ENCODE data around the gene NCK1. TPM values are rescaled to one million over a fixed set of nuclear protein-coding genes. Genes with fewer than 3 reads are reported as not detected.
"Not testable (repeated sequence)": the region's sequence is repeated elsewhere in the genome, so short reads cannot be mapped to it uniquely, and the experiment has no call there.

NCK1 gene
- total RNA-seq, 1 donor from 2014 or later = 33.2 TPM

DNA sequence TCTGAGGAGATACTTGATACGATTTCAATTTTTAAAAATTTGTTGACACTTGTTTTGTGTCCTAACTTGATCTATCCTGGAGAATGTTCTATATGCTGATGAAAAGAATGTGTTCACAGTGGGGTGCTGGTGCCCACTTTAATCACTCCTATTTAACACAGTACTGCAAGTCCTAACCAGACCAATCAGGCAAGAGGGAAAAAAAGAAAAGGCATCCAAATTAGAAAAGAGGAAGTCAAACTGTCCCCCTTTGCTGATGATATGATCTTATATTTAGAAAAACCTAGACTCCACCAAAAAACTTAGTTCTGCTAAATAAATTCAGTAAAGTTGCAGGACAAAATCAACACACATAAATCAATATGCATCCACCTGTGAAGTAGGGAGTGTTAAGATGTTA lies 40.5 kb downstream of the NCK1 start:
- peaks cover 43% of the 10 kb centered on the region for H3K9me3 Mint-ChIP-seq
- peaks cover 60% of the 10 kb centered on the region for H3K4me1 Mint-ChIP-seq (ENCODE audit: low read depth)

DNA sequence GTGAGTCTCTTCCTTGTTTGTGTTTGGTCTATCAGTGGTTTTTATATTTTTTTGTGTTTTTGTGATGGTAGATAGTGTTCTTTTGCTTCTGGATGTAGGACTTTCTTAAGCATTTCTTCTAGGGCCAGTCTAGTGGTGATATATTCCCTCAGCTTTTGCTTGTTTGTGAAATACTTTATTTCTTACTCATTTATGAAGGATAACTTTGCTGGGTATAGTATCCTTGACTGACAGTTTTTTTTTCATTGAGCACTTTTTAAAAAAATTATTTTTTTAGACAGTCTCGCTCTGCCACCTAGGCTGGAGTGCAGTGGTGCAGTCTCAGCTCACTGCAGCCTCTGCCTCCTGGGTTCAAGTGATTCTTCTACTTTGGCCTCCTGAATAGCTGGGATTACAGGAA lies 41.9 kb downstream of the NCK1 start:
- intact Hi-C loops (cut with micrococcal nuclease) = no loop called here
- Mint-ChIP-seq H3K4me1 (ENCODE audit: low read depth) (peaks cover 66% of the 10 kb centered on the region), H3K4me3 (no peak overlapping the region), H3K27ac (no peak overlapping the region), H3K9me3 (peaks cover 43% of the 10 kb centered on the region), H3K27me3 (ENCODE audit: insufficient read depth) (no peaks in the 10 kb centered on the region), H3K36me3 (ENCODE audit: low read depth) (peaks cover 42% of the 10 kb centered on the region)
- DNase-seq (ENCODE audit: low spot score) = no peak

More for the DNA sequence above, 40.5 kb downstream of the NCK1 start:
- H3K27ac Mint-ChIP-seq; intact Hi-C loops (cut with micrococcal nuclease); H3K27me3 Mint-ChIP-seq (ENCODE audit: insufficient read depth); DNase-seq (ENCODE audit: low spot score); H3K4me3 Mint-ChIP-seq: not testable (repeated sequence)
- H3K36me3 Mint-ChIP-seq (ENCODE audit: low read depth) = peaks cover 44% of the 10 kb centered on the region

DNA sequence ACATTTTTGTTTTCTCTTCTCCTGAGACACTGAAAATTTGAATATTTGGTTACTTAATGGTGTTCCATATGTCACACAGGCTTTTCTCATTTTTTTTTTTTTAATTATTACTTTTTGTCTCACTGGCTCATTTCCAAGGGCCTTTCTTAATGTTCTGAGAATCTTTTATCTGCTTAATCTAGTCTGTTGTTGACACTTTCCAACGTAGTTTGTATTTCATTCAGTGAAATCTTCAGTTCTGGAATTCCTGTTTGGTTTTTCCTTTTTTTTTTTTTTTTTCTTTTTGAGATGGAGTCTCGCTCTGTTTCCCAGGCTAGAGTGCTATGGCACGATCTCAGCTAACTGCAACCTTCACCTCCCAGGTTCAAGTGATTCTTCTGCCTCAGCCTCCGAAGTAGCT lies 42.7 kb downstream of the NCK1 start:
- Mint-ChIP-seq H3K4me1 (ENCODE audit: low read depth) (peaks cover 67% of the 10 kb centered on the region), H3K9me3 (peaks cover 43% of the 10 kb centered on the region), H3K27ac (no peak overlapping the region), H3K27me3 (ENCODE audit: insufficient read depth) (no peaks in the 10 kb centered on the region), H3K36me3 (ENCODE audit: low read depth) (peaks cover 38% of the 10 kb centered on the region), H3K4me3 (no peak overlapping the region)
- intact Hi-C loops (cut with micrococcal nuclease) = no loop called here
- no peak for DNase-seq (ENCODE audit: low spot score)

DNA sequence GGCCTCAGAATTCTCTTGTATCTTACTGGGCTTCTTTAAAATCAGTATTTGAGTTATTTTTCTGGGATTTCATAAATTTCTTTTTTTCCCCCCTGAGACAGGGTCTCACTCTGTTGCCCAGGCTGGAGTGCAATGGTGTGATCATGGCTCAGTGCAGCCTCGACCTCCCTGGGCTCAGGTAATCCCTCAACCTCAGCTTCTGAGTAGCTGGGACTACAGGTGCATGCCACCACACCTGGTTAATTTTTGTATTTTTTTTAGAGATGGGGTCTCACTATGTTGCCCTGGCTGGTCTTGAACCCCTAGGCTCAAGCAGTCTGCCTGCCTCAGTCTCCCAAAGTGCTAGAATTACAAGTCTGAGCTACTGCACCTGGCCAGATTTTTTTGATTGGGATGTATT lies 43.5 kb downstream of the NCK1 start:
- Mint-ChIP-seq H3K4me3 (no peak overlapping the region), H3K9me3 (peaks cover 36% of the 10 kb centered on the region), H3K27ac (no peak overlapping the region), H3K36me3 (ENCODE audit: low read depth) (peaks cover 30% of the 10 kb centered on the region), H3K27me3 (ENCODE audit: insufficient read depth) (no peaks in the 10 kb centered on the region), H3K4me1 (ENCODE audit: low read depth) (peaks cover 65% of the 10 kb centered on the region)
- no peak for DNase-seq (ENCODE audit: low spot score)
- intact Hi-C loops (cut with micrococcal nuclease) = no loop called here

DNA sequence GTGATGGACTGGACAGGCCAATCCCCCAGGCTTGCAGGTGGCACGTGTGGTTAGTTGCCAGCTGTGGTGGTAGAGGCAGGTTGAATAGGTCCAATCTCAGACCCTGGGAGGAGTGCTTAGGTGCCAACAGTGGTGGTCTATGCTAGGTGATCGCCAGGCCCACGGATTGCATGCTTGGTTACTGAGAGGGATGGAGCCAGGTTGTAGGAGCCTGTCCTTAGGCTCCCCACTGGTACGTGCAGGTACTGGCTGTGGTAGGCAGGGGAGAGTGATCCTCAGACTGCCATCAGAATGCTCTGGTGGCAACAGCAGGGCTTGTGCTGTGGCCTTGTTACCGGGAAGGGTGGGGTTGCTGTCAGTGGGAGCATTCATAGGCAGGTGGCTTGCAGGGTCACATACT lies 44.7 kb downstream of the NCK1 start:
- peaks cover 28% of the 10 kb centered on the region for H3K9me3 Mint-ChIP-seq
- intact Hi-C loops (cut with micrococcal nuclease) = no loop called here
- DNase-seq (ENCODE audit: low spot score) = no peak
- no peak overlapping the region for H3K4me3 Mint-ChIP-seq
- H3K36me3 Mint-ChIP-seq (ENCODE audit: low read depth) = peaks cover 28% of the 10 kb centered on the region
- no peaks in the 10 kb centered on the region for H3K27me3 Mint-ChIP-seq (ENCODE audit: insufficient read depth)
- peaks cover 53% of the 10 kb centered on the region for H3K4me1 Mint-ChIP-seq (ENCODE audit: low read depth)
- H3K27ac Mint-ChIP-seq = no peak overlapping the region

DNA sequence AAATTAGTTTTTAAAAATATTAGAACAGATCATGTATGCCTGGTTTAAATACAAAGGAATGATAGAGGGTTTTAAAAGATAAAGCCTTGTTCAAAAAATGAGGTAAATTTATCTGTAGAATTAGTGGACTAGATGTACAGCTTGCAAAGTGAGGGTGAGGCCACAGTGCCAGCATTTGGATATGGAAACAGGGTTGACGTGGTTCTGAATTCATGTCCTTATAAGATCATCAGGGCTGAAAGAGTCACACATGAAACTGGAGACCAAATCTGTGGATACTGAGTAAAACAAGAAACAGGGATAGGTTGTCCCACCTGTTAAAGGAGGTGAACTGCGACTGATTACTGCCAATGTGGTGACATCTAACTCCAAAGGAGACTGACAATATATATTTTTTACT lies 46.3 kb downstream of the NCK1 start:
- no peak overlapping the region for H3K4me3 Mint-ChIP-seq
- DNase-seq (ENCODE audit: low spot score) = no peak
- H3K9me3 Mint-ChIP-seq = peaks cover 17% of the 10 kb centered on the region
- intact Hi-C loops (cut with micrococcal nuclease) = no loop called here
- H3K36me3 Mint-ChIP-seq (ENCODE audit: low read depth) = peaks cover 22% of the 10 kb centered on the region
- H3K27me3 Mint-ChIP-seq (ENCODE audit: insufficient read depth) = no peaks in the 10 kb centered on the region
- peaks cover 58% of the 10 kb centered on the region for H3K4me1 Mint-ChIP-seq (ENCODE audit: low read depth)
- H3K27ac Mint-ChIP-seq = no peak overlapping the region

DNA sequence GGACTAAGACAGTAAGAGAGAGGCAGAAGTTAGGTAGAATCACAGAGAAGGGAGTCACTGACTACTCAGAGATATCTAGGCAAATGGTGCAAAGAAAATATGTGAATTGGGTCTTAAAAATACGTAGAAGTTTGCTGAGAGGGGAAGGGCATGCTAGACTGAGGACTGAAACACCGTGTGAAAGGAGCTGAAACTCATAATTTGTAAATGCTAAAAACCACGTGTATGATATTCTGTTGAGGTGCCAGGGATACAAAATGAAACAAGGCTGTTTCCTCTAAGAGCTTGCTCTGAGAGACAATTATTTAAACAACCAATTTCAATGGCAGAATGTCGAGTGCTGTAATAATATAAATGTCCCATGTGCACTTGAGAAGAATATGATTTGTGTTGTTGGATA lies 47.2 kb downstream of the NCK1 start:
- no peak for DNase-seq (ENCODE audit: low spot score)
- Mint-ChIP-seq H3K36me3 (ENCODE audit: low read depth) (peaks cover 18% of the 10 kb centered on the region), H3K9me3 (peaks cover 12% of the 10 kb centered on the region), H3K27me3 (ENCODE audit: insufficient read depth) (no peaks in the 10 kb centered on the region), H3K4me1 (ENCODE audit: low read depth) (peaks cover 63% of the 10 kb centered on the region), H3K4me3 (no peak overlapping the region), H3K27ac (no peak overlapping the region)
- intact Hi-C loops (cut with micrococcal nuclease) = no loop called here

DNA sequence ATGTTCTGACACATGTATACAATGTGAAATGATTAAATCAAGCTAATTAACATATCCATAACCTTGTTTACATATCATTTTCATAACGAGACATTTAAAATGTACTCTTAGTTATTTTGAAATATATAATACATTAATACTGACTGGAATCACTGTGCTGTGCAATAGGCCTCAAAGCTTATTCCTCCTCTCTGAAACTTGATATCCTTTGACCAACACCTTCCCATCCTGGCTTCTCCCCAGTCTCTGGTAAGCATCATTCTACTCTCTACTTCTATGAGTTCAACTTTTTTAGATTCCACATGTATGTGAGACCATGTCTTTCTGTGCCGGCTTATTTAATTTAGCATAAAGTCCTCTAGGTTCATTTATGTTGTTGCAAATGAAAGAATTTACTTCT lies 48.7 kb downstream of the NCK1 start:
- H3K9me3 Mint-ChIP-seq = peaks cover 9% of the 10 kb centered on the region
- intact Hi-C loops (cut with micrococcal nuclease) = no loop called here
- no peaks in the 10 kb centered on the region for H3K27me3 Mint-ChIP-seq (ENCODE audit: insufficient read depth)
- peaks cover 75% of the 10 kb centered on the region for H3K4me1 Mint-ChIP-seq (ENCODE audit: low read depth)
- H3K36me3 Mint-ChIP-seq (ENCODE audit: low read depth) = peaks cover 22% of the 10 kb centered on the region
- no peak overlapping the region for H3K27ac Mint-ChIP-seq
- DNase-seq (ENCODE audit: low spot score) = no peak
- H3K4me3 Mint-ChIP-seq = no peak overlapping the region

DNA sequence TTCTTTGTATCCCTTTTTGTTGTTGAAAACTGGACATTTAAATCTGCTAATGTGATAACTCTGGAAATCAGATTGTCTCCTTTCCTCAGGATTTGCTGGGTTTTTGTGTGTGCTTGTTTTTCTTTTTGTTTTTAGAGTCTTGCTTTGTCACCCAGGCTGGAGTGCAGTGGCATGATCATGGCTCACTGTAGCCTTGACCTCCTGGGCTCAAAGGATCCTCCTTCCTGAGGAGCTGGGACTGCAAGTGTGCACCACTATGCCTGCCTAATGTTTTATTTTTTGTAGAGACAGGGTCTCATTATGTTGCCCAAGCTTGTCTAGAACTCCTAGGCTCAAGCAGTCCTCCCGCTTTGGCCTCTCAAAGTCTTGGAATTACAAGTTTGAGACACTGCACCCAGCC lies 51.2 kb downstream of the NCK1 start:
- intact Hi-C loops (cut with micrococcal nuclease) = no loop called here
- Mint-ChIP-seq H3K9me3 (peaks cover 6% of the 10 kb centered on the region), H3K36me3 (ENCODE audit: low read depth) (peaks cover 25% of the 10 kb centered on the region), H3K27me3 (ENCODE audit: insufficient read depth) (no peaks in the 10 kb centered on the region), H3K27ac (no peak overlapping the region), H3K4me1 (ENCODE audit: low read depth) (peaks cover 71% of the 10 kb centered on the region), H3K4me3 (no peak overlapping the region)
- no peak for DNase-seq (ENCODE audit: low spot score)

DNA sequence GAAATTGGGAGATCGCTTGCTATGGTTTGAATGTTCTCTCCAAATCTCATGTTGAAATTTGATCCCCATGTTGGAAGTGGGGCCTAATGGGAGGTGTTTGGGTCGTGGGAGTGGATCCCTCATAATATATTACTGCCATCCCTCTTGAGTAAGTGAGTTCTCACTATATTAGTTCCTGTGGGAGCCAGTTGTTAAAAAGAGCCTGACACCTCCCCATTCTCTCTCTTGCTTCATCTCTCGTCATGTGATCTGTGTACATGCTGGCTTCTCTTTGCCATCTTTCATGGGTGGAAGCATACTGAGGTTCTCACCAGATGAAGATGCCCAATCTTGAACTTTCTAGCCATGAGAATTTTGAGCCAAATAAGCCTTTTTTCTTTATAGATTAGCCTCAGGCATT lies 52.7 kb downstream of the NCK1 start:
- H3K27ac Mint-ChIP-seq = no peak overlapping the region
- H3K27me3 Mint-ChIP-seq (ENCODE audit: insufficient read depth) = no peaks in the 10 kb centered on the region
- peaks cover 71% of the 10 kb centered on the region for H3K4me1 Mint-ChIP-seq (ENCODE audit: low read depth)
- peaks cover 28% of the 10 kb centered on the region for H3K36me3 Mint-ChIP-seq (ENCODE audit: low read depth)
- intact Hi-C loops (cut with micrococcal nuclease) = loop anchor here (5.0 kb wide), 1 partner anchor 97 kb away; the partner anchor contains the start of gene SLC35G2
- no peak overlapping the region for H3K4me3 Mint-ChIP-seq
- H3K9me3 Mint-ChIP-seq = peaks cover 6% of the 10 kb centered on the region
- DNase-seq (ENCODE audit: low spot score) = no peak

DNA sequence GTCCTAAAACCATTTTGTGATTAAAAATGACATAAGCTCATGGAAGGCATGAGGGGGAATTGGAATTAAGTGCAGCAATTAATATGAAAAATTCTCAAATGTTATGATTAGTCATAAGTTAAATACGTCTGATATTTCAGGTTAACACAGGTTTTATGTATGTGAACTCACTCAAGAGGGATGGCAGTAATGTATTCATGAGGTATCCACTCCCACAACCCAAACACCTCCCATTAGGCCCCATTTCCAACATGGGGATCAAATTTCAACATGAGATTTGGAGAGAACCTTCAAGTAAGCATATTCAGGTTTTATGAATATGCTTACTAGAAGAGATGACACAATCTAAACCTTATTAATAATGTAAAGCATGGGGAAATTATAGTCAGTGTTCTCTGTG lies 54.2 kb downstream of the NCK1 start:
- intact Hi-C loops (cut with micrococcal nuclease) = loop anchor here (5.0 kb wide), 1 partner anchor 99 kb away; the partner anchor contains the start of gene SLC35G2

DNA sequence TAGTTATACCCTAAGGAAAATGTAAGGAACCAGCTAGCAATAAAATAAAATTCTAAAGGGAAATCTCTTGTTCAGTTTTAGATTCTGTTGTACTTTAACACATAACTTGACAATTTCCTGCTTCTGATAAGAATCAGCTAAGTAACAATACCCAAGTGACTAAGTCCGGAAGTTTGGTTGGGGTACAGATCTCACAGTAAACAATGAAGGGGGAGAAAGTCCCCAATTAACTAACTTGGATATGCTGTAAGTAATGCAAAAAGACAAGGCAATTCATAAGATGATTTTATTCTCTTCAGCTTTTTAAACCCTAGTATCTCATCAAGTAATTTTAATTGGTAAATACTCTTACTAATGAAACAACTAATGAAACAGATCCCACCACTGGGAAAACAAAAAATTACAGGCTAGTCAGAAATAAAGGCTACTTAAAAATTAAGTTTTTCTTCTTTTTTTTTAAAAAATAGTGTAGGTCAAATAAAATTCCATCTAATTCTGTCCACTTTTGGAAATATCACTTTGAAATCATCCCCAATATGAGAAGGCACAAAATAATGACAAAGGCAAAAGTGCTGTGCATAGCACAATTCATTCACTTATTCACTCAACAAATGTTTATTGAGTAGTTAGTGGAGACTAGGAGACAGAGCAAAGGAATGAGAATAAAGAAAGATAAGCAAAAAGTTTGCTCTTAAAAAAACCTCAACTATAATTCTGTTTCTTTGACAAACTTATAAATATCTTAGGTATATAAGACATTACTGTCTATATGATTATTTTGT lies 58.0 kb downstream of the NCK1 start:
- intact Hi-C loops (cut with micrococcal nuclease) = loop anchor here (1.0 to 5.0 kb wide), 5 partner anchors 12 to 723 kb away; partner anchors contain the start of genes MSL2, NCK1, SLC35G2 and STAG1
- Mint-ChIP-seq H3K27ac (peak overlapping the region; percentile 72), H3K9me3 (no peaks in the 10 kb centered on the region), H3K4me1 (ENCODE audit: low read depth) (peaks cover 78% of the 10 kb centered on the region), H3K36me3 (ENCODE audit: low read depth) (peaks cover 21% of the 10 kb centered on the region), H3K4me3 (peak overlapping the region; percentile 35), H3K27me3 (ENCODE audit: insufficient read depth) (no peaks in the 10 kb centered on the region)
- peak; percentile 33 for DNase-seq (ENCODE audit: low spot score)

More for the DNA sequence above, 54.2 kb downstream of the NCK1 start:
- peaks cover 78% of the 10 kb centered on the region for H3K4me1 Mint-ChIP-seq (ENCODE audit: low read depth)
- H3K4me3 Mint-ChIP-seq = no peak overlapping the region
- no peak for DNase-seq (ENCODE audit: low spot score)
- H3K9me3 Mint-ChIP-seq = peaks cover 6% of the 10 kb centered on the region
- no peaks in the 10 kb centered on the region for H3K27me3 Mint-ChIP-seq (ENCODE audit: insufficient read depth)
- H3K36me3 Mint-ChIP-seq (ENCODE audit: low read depth) = peaks cover 28% of the 10 kb centered on the region
- no peak overlapping the region for H3K27ac Mint-ChIP-seq

DNA sequence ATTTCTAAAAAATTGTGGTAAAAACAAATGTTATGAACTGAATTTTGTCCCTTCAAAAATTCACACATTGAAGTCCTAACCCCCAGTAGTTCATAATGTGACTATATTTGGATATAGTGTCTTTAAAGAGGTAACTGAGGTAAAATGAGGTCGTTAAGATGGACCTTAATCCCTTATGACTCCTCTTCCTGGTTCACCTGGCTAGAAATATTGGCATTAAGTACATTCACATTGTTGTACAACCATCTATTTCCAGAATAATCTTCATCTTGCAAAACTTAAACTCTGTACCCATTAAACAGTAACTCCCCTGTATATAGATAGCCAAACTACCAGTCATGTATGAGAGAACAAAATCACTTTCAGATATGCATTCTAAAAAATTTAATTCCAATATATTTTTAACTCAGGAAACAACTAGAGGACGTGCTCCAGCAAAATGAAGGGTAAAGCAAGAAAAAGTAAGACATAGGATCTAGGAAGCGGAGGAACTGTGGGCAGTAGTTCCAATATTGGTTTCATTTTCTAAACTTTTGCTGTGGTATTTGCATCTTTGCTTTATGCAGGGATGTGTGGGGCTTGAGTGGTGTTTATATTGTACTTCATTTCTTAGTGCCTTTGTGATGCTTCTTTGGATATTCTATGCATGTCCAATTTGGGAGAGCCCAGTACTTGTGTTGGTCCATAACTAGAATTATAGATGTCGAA lies 59.0 kb downstream of the NCK1 start:
- Mint-ChIP-seq H3K27ac (peak overlapping the region; percentile 82), H3K27me3 (ENCODE audit: insufficient read depth) (no peaks in the 10 kb centered on the region), H3K4me1 (ENCODE audit: low read depth) (peaks cover 78% of the 10 kb centered on the region), H3K36me3 (ENCODE audit: low read depth) (peaks cover 15% of the 10 kb centered on the region), H3K4me3 (peak overlapping the region; percentile 49), H3K9me3 (no peaks in the 10 kb centered on the region)
- intact Hi-C loops (cut with micrococcal nuclease) = loop anchor here (1.0 to 2.0 kb wide), 2 partner anchors 11 to 168 kb away; partner anchors contain the start of gene STAG1
- DNase-seq (ENCODE audit: low spot score) = no peak
